Tongue (tissue), 2 donors: ENCODE measurements around the gene GNAL. TPM values are rescaled to one million over a fixed set of nuclear protein-coding genes. Genes with fewer than 3 reads are reported as not detected.
"Not testable (repeated sequence)": the region's sequence is repeated elsewhere in the genome, so short reads cannot be mapped to it uniquely, and the experiment has no call there.

Source experiments
- DNase-seq: peaks from one replicate; pipeline ENCODE4 v3.0.0-alpha.2; 2015
- total RNA-seq: library from RNA; depleted of rRNA; stranded (reverse); fragments of >200 nt; gene quantifications from one replicate; pipeline ENCODE4 v1.2.3, GENCODE V29; 2014

The GNAL gene
- total RNA-seq, 1 donor from 2014 or later = 3.9 TPM

GRCh38 chr18:11669271-11669947, 19.7 kb upstream of the GNAL start:
- peak; percentile 19 for DNase-seq

GRCh38 chr18:11669948-11670275, 19.2 kb upstream of the GNAL start:
- DNase-seq = no peak

DNA sequence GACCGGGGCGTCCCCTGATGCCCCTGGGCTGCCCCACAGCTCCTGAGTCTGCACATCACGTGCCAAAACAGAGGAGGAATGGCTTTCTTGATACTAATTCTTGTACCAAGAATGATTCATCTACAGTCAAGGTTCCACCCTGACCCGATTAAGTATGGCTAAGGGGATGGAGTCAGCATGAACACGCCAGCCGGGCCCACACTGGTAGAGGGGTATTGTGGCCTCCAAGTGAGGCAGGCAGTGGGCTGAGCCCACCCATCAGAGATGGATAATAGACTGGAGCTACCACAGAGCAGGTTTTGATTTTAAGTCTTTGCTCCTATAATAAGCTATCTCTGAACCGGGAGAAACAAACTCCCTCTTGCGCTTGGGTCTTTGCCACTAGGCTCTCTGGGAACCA, 17.9 kb upstream of the GNAL start:
- no peak for DNase-seq

GRCh38 chr18:11672198-11672597, 16.9 kb upstream of the GNAL start:
- DNase-seq = no peak

- DNase-seq = no peak
These were observed 16.1 kb upstream of the GNAL start for GRCh38 chr18:11672846-11673454.

DNA sequence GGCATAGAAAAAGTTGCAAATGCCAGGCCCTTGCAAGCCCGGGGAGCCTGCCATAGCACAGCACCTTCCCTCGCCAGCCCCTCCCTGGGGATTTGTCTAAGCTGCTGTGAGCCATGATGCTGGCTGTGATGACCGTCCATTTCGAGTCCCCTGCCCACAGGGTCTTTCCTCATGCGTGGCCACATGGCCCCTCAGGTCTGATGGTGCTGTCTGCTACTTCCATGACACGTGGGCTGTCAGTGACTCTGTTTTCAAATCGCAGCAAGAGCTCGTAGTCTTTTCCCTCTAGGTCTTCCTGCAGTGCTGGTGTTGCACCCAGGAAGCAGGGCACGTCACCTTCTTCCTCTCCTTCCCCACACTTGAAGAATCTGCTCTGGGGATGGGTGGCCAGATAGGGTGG, 15.5 kb upstream of the GNAL start:
- no peak for DNase-seq

DNA sequence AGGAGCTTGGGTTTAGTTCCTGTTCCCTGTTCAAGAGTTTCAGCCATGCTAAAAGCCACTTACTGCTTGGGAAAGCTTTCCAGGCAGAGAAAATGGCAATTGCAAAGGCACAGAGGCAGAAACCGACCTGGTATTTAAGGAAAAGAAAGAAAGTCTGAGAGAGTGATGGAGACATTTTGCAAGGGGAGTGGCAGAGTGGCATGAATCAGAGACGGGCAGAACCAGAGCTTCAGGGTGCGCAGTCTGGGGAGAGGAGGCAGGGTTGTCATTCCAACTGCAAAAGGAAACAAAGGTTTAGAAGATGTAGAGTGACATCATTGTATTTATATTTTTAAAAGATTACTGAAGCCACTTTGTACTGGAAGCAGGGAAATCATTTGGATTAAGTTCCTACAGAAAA, 14.9 kb upstream of the GNAL start:
- no peak for DNase-seq

GRCh38 chr18:11676386-11676785, 12.7 kb upstream of the GNAL start:
- no peak for DNase-seq

DNA sequence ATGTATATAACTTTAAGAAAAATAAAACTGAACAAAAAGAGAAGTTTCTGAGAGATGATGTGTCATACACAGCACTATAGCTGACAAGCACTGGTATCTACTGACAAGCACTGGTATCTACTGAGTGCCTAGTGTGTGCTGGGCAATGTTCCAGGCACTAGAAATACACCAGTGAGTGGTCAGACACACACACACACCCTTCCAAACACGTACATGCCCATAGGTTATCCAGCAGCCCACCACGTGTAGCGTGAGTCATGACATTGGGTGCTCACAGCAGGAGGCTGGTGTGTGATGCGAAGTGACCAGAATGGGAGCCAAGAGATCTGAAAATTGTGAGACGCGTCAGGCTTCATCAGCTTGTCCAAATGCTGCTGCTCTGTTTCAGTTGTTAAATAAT, 12.2 kb upstream of the GNAL start:
- no peak for DNase-seq

DNA sequence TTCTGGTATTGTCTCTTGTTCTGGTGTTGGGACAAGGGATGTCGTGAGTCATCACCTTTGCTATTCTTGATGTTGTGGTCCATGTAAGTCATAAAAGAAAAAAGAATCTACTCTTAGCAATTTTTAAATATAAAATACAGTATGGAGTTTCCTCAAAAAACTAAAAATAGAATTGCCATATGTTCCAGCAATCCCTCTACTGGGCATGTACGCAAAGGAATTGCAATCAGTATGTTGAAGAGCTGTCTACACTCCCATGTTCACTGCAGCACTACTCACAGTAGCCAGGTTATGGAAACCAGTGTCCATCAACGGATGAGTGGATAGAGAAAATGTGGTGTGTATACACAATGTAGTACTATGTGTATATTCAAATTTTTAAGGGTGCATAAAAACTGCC, 10.9 kb upstream of the GNAL start:
- DNase-seq = no peak

GRCh38 chr18:11689669-11690565, 853 bp downstream of the GNAL start:
- peak; percentile 51 for DNase-seq

DNA sequence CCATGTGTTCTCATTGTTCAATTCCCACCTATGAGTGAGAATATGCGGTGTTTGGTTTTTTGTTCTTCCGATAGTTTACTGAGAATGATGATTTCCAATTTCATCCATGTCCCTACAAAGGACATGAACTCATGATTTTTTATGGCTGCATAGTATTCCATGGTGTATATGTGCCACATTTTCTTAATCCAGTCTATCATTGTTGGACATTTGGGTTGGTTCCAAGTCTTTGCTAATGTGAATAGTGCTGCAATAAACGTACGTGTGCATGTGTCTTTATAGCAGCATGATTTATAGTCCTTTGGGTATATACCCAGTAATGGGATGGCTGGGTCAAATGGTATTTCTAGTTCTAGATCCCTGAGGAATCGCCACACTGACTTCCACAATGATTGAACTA, 1.6 kb downstream of the GNAL start:
- DNase-seq = not testable (repeated sequence)

- DNase-seq = no peak
These were observed 6.7 kb downstream of the GNAL start for GRCh38 chr18:11695736-11696135.

DNA sequence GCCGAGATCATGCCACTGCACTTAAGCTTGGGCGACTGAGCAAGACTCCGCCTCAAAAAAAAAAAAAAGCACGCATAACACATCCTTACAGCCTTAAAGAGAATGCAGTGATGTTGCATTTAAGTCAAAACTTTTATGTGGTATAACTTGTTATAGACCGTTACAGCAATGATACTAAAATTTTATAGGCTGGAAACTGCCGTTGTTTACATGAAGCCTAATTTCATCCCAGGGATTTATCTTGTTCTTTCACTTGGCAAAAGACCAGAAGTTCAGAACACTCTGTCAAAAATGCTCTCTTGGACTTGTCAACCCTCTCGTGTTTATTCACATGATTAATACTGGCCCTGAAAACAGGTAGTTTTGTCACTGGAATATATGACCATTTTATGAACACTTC, 7.4 kb downstream of the GNAL start:
- no peak for DNase-seq

- DNase-seq = no peak
These were observed 11.8 kb downstream of the GNAL start for GRCh38 chr18:11700876-11701275.

DNA sequence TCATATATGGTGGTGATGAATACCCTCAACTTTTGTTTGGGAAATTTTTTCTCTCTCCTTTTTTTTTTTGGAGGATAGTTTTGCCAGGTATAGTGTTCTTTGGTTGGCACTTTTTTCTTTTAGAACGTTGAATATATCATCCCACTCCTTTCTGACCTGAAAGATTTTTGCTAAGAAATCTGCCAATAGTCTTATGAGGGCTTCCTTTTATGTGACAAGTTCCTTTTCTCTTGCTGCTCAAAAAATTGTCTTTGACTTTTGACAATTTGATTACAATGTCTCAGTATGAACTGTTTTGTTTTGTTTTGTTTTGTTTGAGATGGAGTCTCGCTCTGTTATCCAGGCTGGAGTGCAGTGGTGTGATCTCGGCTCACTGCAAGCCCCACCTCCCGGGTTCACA, 21.5 kb downstream of the GNAL start:
- no peak for DNase-seq

GRCh38 chr18:11713756-11714155, 24.7 kb downstream of the GNAL start:
- no peak for DNase-seq

DNA sequence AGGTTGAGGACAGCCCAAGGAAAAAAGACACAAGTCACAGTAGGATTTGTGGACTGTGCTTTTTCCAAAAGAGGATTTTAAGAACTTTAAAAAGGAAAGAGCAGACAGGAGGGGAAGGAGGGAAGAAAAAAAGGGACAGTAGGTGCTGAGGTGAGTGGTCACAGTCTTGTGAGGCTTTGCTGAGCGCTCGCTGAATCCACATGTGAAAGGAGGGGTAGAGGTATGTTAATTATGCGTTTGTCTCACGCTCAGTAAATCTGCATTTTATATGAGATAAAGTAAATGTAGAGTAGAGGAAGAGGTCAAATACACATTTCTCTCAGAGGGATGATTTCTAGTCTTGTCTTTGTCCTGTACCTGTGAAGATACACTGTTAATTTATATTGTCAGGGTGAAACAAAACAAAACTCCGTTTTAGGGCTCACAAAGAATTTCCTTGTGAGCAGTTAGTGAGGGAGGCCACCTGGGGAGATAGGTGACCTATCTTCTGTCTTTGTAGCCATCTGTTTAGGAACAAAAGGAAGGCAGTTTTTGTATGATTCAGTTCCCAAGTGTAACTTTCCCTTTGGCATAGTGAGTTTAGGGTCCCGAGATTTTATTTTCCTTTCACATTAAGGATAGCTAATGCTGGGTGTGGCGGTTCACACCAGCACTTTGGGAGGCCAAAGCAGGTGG, 25.3 kb downstream of the GNAL start:
- DNase-seq = no peak

DNA sequence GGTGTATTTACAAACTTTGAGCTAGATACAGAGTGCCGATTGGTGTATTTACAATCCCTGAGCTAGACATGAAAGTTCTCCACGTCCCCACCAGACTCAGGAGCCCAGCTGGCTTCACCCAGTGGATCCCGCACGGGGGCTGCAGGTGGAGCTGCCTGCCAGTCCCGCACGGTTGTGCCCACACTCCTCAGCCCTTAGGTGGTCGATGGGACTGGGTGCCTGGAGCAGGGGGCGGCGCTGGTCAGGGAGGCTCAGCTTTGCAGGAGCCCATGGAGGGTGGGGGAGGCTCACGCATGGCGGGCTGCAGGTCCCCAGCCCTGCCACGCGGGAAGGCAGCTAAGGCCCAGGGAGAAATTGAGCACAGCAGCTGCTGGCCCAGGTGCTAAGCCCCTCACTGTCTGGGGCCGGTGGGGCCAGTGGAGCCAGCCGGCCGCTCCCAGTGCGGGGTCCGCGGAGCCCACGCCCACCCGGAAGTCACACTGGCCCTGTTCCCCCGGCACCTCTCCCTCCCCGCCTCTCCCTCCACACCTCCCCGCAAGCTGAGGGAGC, 27.8 kb downstream of the GNAL start:
- DNase-seq = not testable (repeated sequence)

- no peak for DNase-seq
These were observed 30.0 kb downstream of the GNAL start for GRCh38 chr18:11719050-11719449.

DNA sequence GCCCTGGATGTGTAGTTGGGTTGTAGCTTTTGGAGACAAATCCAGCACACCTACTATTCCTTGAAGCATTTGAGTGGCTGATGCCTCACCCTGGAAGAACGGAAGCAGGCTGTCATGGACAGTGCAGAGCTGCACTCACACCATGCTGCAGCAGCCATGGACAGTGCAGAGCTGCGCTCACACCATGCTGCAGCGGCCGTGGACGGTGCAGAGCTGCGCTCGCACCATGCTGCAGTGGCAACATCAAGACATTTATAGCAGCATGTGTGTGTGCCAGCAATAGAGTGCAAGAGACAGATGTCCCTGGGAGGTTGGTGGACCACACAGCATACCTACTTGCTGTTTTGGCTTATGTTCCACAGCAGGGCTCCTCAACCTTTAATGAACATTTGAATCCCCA, 30.6 kb downstream of the GNAL start:
- DNase-seq = no peak

GRCh38 chr18:11721720-11722119, 32.7 kb downstream of the GNAL start:
- DNase-seq = no peak

- no peak for DNase-seq
These were observed 35.7 kb downstream of the GNAL start for GRCh38 chr18:11724781-11725180.
